WTC11 (cell line): ENCODE measurements around the gene ITPR1.

Experiments
- ATF3 ChIP-seq: sonication (generic); formaldehyde crosslinking; conservative IDR thresholded peaks from 2 replicates; pipeline ENCODE4 v1.8.1; 2022; ENCODE audit warnings: mild to moderate bottlenecking, missing genetic modification reagents
- CTCF ChIP-seq: fragments of 200-600 bp; IDR thresholded peaks from 2 replicates; pipeline ENCODE4 v1.8.0; 2022; ENCODE audit warnings: antibody characterized with exemption
- EMX1 ChIP-seq: fragments of 250-450 bp; sonication (Bioruptor Pico); IDR thresholded peaks from 2 replicates; pipeline ENCODE4 v1.8.0; 2021; ENCODE audit warnings: mild to moderate bottlenecking
- FOXK1 ChIP-seq: sonication (generic); formaldehyde crosslinking; IDR thresholded peaks from 2 replicates; pipeline ENCODE4 v1.8.0; 2022; ENCODE audit warnings: mild to moderate bottlenecking, moderate library complexity, missing genetic modification reagents
- IRF1 ChIP-seq: sonication (generic); formaldehyde crosslinking; IDR thresholded peaks from 2 replicates; pipeline ENCODE4 v1.8.0; 2023; ENCODE audit warnings: missing genetic modification reagents
- MAX ChIP-seq: sonication (generic); formaldehyde crosslinking; IDR thresholded peaks from 2 replicates; pipeline ENCODE4 v1.8.0; 2022; ENCODE audit warnings: mild to moderate bottlenecking, missing genetic modification reagents
- NFATC4 ChIP-seq: fragments of 250-450 bp; sonication (Bioruptor Pico); IDR thresholded peaks from 2 replicates; pipeline ENCODE4 v1.9.0; 2021; ENCODE audit warnings: mild to moderate bottlenecking
- SMAD4 ChIP-seq: sonication (generic); formaldehyde crosslinking; IDR thresholded peaks from 2 replicates; pipeline ENCODE4 v1.8.0; 2022; ENCODE audit warnings: mild to moderate bottlenecking, missing genetic modification reagents
- TCF7 ChIP-seq: sonication (generic); formaldehyde crosslinking; IDR thresholded peaks from 2 replicates; pipeline ENCODE4 v1.8.0; 2022; ENCODE audit warnings: mild to moderate bottlenecking, low read depth, missing genetic modification reagents, moderate library complexity
- TEAD4 ChIP-seq: sonication (generic); formaldehyde crosslinking; IDR thresholded peaks from 2 replicates; pipeline ENCODE4 v1.8.0; 2022; ENCODE audit warnings: mild to moderate bottlenecking, missing genetic modification reagents
- ZBTB43 ChIP-seq: sonication (generic); formaldehyde crosslinking; IDR thresholded peaks from 2 replicates; pipeline ENCODE4 v1.8.1; 2023; ENCODE audit warnings: mild to moderate bottlenecking, missing genetic modification reagents
- ZNF281 ChIP-seq: sonication (generic); formaldehyde crosslinking; IDR thresholded peaks from 2 replicates; pipeline ENCODE4 v1.8.0; 2023; ENCODE audit warnings: mild to moderate bottlenecking, missing genetic modification reagents

GRCh38 chr3:4814904-4815574 lies 321.9 kb downstream of the ITPR1 start:
- no peak for TF ChIP-seq MAX (CRISPR knock-in tag)
- no peak for TF ChIP-seq CTCF
- no peak for TF ChIP-seq ZBTB43 (CRISPR knock-in tag)
- TF ChIP-seq NFATC4 (CRISPR knock-in tag), result no peak
- no peak for TF ChIP-seq FOXK1 (CRISPR knock-in tag)
- TF ChIP-seq EMX1, result no peak
- TF ChIP-seq ZNF281 (CRISPR knock-in tag), result no peak
- no peak for TF ChIP-seq IRF1 (CRISPR knock-in tag)
- TF ChIP-seq TCF7 (CRISPR knock-in tag), result no peak
- no peak for TF ChIP-seq SMAD4 (CRISPR knock-in tag)
- TF ChIP-seq TEAD4 (CRISPR knock-in tag), result no peak
- no peak for TF ChIP-seq ATF3 (CRISPR knock-in tag)
